ENCODE data around the gene TRIM37. TPM values are rescaled to one million over a fixed set of nuclear protein-coding genes. Genes with fewer than 3 reads are reported as not detected.
"Not testable (repeated sequence)": the region's sequence is repeated elsewhere in the genome, so short reads cannot be mapped to it uniquely, and the experiment has no call there.

The TRIM37 gene
- total and polyA plus RNA-seq, 2 of the 8 experiments (the other 6 are each of a cell fraction or from before 2014, with no cell fraction given): 38.2 to 57.0 TPM

GRCh38 chr17:58954358-58954757, 152.3 kb downstream of the TRIM37 start:
- H2BK15ac ChIP-seq (ENCODE audit: low read length); FAIRE-seq; H2BK20ac ChIP-seq (ENCODE audit: low read length); H3K23me2 ChIP-seq (ENCODE audit: low read depth, low read length); DNase-seq (ENCODE audit: low read depth in 1 of 2, low spot score in 2 of 2); H3K79me2 ChIP-seq (ENCODE audit: control insufficient read depth in 1 of 2, insufficient read depth in 2 of 2, low read length in 2 of 2); H4K20me1 ChIP-seq (replicated peaks in 1 of 2; ENCODE audit: control insufficient read depth in 1 of 2, insufficient read depth in 2 of 2, low read length in 2 of 2); H2AK5ac ChIP-seq (ENCODE audit: low read depth, low read length); H3K18ac ChIP-seq (ENCODE audit: extremely low read depth, low read length); H3K4me2 ChIP-seq (ENCODE audit: insufficient read depth in 1 of 2, low read depth in 2 of 2, low read length in 2 of 2); H3K79me1 ChIP-seq (ENCODE audit: low read depth, low read length); H3K27me3 ChIP-seq (replicated peaks in 1 of 4; ENCODE audit: control insufficient read depth in 3 of 4, extremely low read depth in 1 of 4, insufficient read depth in 3 of 4, low read length in 3 of 4); H4K91ac ChIP-seq (replicated peaks; ENCODE audit: insufficient read length, low read length); H4K5ac ChIP-seq (ENCODE audit: insufficient read length, low read depth, low read length); POLR2A ChIA-PET (ENCODE audit: partially characterized antibody); H3K56ac ChIP-seq (replicated peaks; ENCODE audit: insufficient read length, low read depth, low read length); H2BK120ac ChIP-seq (replicated peaks; ENCODE audit: low read depth, low read length); H3K27ac ChIP-seq (ENCODE audit: low read depth, low read length); H3K14ac ChIP-seq (ENCODE audit: insufficient read length); H3K4me1 ChIP-seq (replicated peaks in 1 of 4; ENCODE audit: control insufficient read depth in 3 of 4, insufficient read depth in 4 of 4, low read length in 3 of 4); H3K36me3 ChIP-seq (ENCODE audit: control insufficient read depth in 2 of 4, insufficient read depth in 4 of 4, low read length in 3 of 4); H3K4me3 ChIP-seq (ENCODE audit: extremely low read depth in 1 of 4, insufficient read depth in 2 of 4, low read depth in 3 of 4, low read length in 4 of 4); H2AFZ ChIP-seq (ENCODE audit: low read length); H3K4ac ChIP-seq (replicated peaks; ENCODE audit: insufficient read length, low read depth, low read length); H3K23ac ChIP-seq (ENCODE audit: insufficient read length); H2BK5ac ChIP-seq (ENCODE audit: low read depth, low read length); H3K9me3 ChIP-seq (ENCODE audit: insufficient read depth in 2 of 2, low read depth in 1 of 2, low read length in 1 of 2); H2BK12ac ChIP-seq (ENCODE audit: low read depth, low read length); H4K8ac ChIP-seq (ENCODE audit: extremely low read depth, insufficient read depth, low read length); H3K9ac ChIP-seq (replicated peaks in 1 of 4; ENCODE audit: extremely low read depth in 1 of 4, low read depth in 3 of 4, low read length in 3 of 4): not testable (repeated sequence)
- WGBS, 2 experiments (ENCODE audit: extremely low coverage in 1 of 2, insufficient coverage in 1 of 2, insufficient read length in 1 of 2, insufficient replicate concordance in 2 of 2, low coverage in 1 of 2, low lambda C conversion rate in 2 of 2, missing lambda C conversion rate in 1 of 2): 76% methylated on average over 2 of the region's 2 CpGs; no CpG with 5 or more reads in 1 of the 2 experiments
- CTCF ChIA-PET (ENCODE audit: partially characterized antibody): interaction anchor here (1.7 to 2.0 kb wide), 2 partner anchors 14 to 243 kb away, joined by 3 to 4 read pairs; no protein-coding TSS in a partner anchor

Data from H1 (cell line).